ENCODE measurements around the gene BSN.

The BSN gene

DNA sequence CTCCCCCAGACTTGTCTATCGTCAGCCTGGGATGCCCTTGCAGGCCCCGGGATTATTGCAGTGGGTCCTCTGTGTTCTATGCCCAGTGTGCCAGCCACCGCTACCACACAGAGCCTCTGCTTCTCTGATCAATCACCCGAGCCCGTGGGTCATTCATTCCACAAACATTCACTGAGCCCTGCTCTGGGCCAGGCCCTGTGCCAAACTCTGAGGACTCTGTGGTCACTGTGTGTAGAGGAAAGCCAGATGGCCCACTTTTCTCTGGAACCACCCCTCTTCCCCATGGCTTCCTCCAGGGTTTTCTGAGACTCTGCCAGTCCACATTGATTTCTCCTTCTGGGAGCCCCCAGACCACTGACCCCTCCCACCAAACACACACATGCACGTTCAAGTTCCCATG lies 55.5 kb downstream of the BSN start:
- no peak overlapping the region for H3K4me3 ChIP-seq (ENCODE audit: low read depth, low read length)
- no peak for DNase-seq (ENCODE audit: low read depth)
- TF ChIP-seq POLR2A (IDR thresholded peaks at IDR 0.05; ENCODE audit: extremely low read depth, insufficient read length) (no peak), MYC (IDR thresholded peaks at IDR 0.05; ENCODE audit: low read depth, low read length) (no peak), CTCF (IDR thresholded peaks at IDR 0.05; ENCODE audit: low read depth, low read length) (no peak)
- TF ChIP-seq, protein P1, sequence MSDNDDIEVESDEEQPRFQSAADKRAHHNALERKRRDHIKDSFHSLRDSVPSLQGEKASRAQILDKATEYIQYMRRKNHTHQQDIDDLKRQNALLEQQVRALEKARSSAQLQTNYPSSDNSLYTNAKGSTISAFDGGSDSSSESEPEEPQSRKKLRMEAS (IDR thresholded peaks at IDR 0.05; ENCODE audit: low read depth, low read length) = no peak

DNA sequence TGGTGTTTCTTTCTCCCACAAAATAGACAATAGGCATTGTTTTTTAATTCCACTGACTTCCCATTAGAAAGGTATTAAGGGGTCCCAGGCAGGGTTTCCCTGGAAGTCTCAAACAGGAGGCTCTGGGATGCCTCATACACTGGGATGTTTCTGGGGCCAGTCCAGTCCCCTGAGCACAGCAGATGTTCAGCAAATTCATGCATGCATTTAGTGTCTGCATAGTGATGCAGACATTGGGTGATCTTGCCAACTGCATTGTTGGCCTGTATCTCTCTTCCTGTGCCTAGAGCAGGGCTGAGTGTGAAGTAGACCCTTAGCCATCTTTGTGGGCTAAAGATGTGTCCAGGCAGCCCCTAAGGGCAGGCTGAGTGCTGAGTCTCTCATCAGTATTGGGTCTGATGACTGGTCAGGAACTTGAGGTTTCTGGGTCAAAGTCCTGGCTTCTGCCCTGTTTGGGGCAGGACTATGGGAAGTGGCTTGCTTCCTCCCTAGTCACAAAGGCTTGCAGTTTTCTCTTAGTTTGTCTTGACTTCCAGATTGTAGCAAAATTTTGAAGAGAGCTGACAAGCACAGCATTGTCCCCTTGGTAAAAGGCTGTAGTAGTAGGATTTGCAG lies 56.5 kb downstream of the BSN start:
- TF ChIP-seq POLR2A (IDR thresholded peaks at IDR 0.05; ENCODE audit: extremely low read depth, insufficient read length) = no peak
- TF ChIP-seq, protein P1 (IDR thresholded peaks at IDR 0.05; ENCODE audit: low read depth, low read length) = no peak
- TF ChIP-seq CTCF (IDR thresholded peaks at IDR 0.05; ENCODE audit: low read depth, low read length) = no peak
- TF ChIP-seq MYC (IDR thresholded peaks at IDR 0.05; ENCODE audit: low read depth, low read length) = no peak
- H3K4me3 ChIP-seq (ENCODE audit: low read depth, low read length) = no peak overlapping the region
- DNase-seq (ENCODE audit: low read depth) = no peak

GRCh38 chr3:49611291-49611690 lies 57.0 kb downstream of the BSN start:
- TF ChIP-seq CTCF (IDR thresholded peaks at IDR 0.05; ENCODE audit: low read depth, low read length) (no peak), POLR2A (IDR thresholded peaks at IDR 0.05; ENCODE audit: extremely low read depth, insufficient read length) (no peak), MYC (IDR thresholded peaks at IDR 0.05; ENCODE audit: low read depth, low read length) (no peak)
- TF ChIP-seq, protein P1 (IDR thresholded peaks at IDR 0.05; ENCODE audit: low read depth, low read length) = no peak
- DNase-seq (ENCODE audit: low read depth) = no peak
- no peak overlapping the region for H3K4me3 ChIP-seq (ENCODE audit: low read depth, low read length)

DNA sequence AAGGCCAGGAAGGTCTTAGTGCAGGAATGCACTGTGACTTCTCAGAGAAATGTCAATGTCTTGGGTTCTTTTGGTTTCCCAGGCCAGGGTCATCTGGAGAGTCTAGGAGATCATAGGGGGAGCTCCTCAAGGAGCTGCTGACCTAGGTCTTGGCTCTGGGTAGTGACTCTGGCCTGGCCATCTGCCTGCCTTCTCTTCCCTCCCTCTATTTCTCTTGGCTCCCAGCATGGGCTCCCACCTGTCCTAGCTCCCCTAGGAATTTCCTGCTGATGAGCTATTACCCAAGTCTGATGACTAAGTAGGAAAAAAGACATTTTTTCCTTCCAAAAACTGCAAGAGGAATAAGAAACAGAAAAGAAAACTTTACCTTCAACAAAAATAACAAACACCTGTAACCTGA lies 57.4 kb downstream of the BSN start:
- H3K4me3 ChIP-seq (ENCODE audit: low read depth, low read length) = no peak overlapping the region
- no peak for DNase-seq (ENCODE audit: low read depth)
- TF ChIP-seq CTCF (IDR thresholded peaks at IDR 0.05; ENCODE audit: low read depth, low read length) (no peak), POLR2A (IDR thresholded peaks at IDR 0.05; ENCODE audit: extremely low read depth, insufficient read length) (no peak), MYC (IDR thresholded peaks at IDR 0.05; ENCODE audit: low read depth, low read length) (no peak)
- TF ChIP-seq, protein P1 (IDR thresholded peaks at IDR 0.05; ENCODE audit: low read depth, low read length) = no peak

- H3K4me3 ChIP-seq (ENCODE audit: low read depth, low read length) = no peak overlapping the region
- no peak for DNase-seq (ENCODE audit: low read depth)
- TF ChIP-seq, protein P1 (IDR thresholded peaks at IDR 0.05; ENCODE audit: low read depth, low read length) = no peak
- no peak for TF ChIP-seq MYC (IDR thresholded peaks at IDR 0.05; ENCODE audit: low read depth, low read length)
- TF ChIP-seq POLR2A (IDR thresholded peaks at IDR 0.05; ENCODE audit: extremely low read depth, insufficient read length) = no peak
- TF ChIP-seq CTCF (IDR thresholded peaks at IDR 0.05; ENCODE audit: low read depth, low read length) = no peak
Measured at GRCh38 chr3:49614936-49615335, 60.7 kb downstream of the BSN start.

Data from NB4 (cell line).